ENCODE data around the gene FCAMR. TPM values are rescaled to one million over a fixed set of nuclear protein-coding genes. Genes with fewer than 3 reads are reported as not detected.

FCAMR gene
- total and polyA plus RNA-seq, 2 experiments from 2014 or later, result not detected

DNA sequence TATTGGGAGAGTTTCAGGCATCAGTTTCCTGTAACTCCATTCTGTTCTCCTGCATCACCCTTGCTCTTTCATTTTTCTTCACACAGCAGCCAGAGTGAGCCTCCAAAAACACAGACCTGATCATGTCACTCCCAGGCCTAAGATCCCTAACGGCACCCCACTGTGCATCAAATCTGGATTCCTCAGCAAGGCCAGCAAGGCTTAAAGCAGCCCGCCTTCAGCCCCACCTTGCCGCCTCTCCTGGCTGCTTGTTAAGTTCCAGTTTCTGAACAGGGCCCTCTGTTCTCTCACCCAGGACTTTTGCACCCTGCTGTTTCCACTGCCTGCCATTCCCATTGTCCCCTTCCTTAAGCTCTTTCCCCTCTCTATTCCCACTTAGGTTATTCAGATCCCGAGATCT is 33.0 kb upstream of the FCAMR start:
- TF ChIP-seq, protein P1, sequence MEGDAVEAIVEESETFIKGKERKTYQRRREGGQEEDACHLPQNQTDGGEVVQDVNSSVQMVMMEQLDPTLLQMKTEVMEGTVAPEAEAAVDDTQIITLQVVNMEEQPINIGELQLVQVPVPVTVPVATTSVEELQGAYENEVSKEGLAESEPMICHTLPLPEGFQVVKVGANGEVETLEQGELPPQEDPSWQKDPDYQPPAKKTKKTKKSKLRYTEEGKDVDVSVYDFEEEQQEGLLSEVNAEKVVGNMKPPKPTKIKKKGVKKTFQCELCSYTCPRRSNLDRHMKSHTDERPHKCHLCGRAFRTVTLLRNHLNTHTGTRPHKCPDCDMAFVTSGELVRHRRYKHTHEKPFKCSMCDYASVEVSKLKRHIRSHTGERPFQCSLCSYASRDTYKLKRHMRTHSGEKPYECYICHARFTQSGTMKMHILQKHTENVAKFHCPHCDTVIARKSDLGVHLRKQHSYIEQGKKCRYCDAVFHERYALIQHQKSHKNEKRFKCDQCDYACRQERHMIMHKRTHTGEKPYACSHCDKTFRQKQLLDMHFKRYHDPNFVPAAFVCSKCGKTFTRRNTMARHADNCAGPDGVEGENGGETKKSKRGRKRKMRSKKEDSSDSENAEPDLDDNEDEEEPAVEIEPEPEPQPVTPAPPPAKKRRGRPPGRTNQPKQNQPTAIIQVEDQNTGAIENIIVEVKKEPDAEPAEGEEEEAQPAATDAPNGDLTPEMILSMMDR (IDR thresholded peaks at IDR 0.05; ENCODE audit: low read depth, low read length), result no peak
- DNase-seq (ENCODE audit: low read depth in 1 of 2, low spot score in 1 of 2), result no peak
- Histone ChIP-seq H3K9me3 (ENCODE audit: low read depth) (no peaks in the 10 kb centered on the region), H3K36me3 (no peaks in the 10 kb centered on the region), H3K4me1 (ENCODE audit: low read depth) (no peaks in the 10 kb centered on the region), H3K4me3 (no peak overlapping the region), H3K27me3 (no peaks in the 10 kb centered on the region), H3K27ac (no peak overlapping the region)

DNA sequence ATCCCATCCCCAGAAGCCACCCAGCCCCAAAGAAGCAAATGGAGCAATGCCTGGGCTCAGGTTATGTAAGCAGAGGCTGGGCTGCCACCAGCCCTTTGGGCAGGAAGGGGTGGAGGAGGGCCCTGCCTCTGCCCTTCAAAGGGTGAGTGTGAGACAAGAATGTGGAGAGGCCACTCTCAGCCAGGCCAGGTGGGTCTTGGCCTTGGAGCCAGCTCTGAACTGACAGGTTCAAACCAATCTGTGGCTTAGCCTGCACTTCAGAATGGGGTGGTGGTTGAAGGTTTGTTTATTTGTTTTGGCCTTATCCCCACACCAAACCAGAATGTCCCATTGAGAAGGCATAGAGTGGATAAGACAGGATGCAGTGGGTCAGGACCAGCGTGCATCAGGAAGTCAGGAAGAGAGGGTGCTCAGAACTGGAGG is 32.5 kb upstream of the FCAMR start:
- TF ChIP-seq, protein P1 (IDR thresholded peaks at IDR 0.05; ENCODE audit: low read depth, low read length), result no peak
- H3K4me3 ChIP-seq, result no peak overlapping the region
- no peaks in the 10 kb centered on the region for H3K36me3 ChIP-seq
- no peaks in the 10 kb centered on the region for H3K9me3 ChIP-seq (ENCODE audit: low read depth)
- no peaks in the 10 kb centered on the region for H3K4me1 ChIP-seq (ENCODE audit: low read depth)
- DNase-seq (ENCODE audit: low read depth in 1 of 2, low spot score in 1 of 2), result peak in 1 of 2 donors; percentile 20
- H3K27ac ChIP-seq, result no peak overlapping the region
- no peaks in the 10 kb centered on the region for H3K27me3 ChIP-seq

DNA sequence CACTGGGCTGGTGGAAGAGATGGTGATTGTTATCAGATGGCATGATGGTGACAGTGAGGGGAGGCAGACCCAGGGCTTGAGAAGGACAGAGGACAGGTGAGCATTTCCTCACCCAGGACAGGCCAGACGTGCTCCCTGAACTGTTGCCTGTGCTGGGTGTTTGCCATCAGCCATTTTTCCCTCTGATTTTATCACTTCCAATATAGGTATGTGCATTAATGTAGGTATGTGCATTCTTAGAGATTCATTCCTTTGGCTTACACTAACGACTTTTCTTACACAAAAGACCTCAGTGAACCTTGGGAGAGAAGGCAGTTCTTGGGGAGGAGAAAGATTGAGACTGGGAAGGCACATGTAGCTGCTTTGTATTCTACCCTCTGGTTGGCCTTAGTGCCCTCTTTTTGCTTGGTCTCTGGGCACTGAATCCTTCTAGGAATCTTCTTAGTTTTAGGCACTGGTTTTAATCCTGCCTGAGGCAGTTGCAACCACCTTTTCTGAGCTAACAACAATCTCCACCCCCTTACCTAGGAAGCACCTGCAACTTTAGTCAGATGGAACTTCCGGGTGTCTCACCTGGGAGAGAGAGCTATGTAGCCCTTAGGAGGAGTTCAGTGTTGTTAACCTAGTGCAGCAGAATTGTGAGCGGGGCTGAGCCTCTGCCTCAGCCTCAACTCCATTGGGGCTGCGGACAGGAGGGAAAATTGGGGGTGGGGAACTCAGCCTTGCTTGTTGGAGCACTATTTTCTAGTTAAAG is 31.4 kb upstream of the FCAMR start:
- Histone ChIP-seq H3K27me3 (no peaks in the 10 kb centered on the region), H3K27ac (no peak overlapping the region), H3K36me3 (no peaks in the 10 kb centered on the region), H3K4me1 (ENCODE audit: low read depth) (no peaks in the 10 kb centered on the region), H3K9me3 (ENCODE audit: low read depth) (no peaks in the 10 kb centered on the region), H3K4me3 (no peak overlapping the region)
- TF ChIP-seq, protein P1 (IDR thresholded peaks at IDR 0.05; ENCODE audit: low read depth, low read length), result no peak
- DNase-seq (ENCODE audit: low read depth in 1 of 2, low spot score in 1 of 2), result no peak

DNA sequence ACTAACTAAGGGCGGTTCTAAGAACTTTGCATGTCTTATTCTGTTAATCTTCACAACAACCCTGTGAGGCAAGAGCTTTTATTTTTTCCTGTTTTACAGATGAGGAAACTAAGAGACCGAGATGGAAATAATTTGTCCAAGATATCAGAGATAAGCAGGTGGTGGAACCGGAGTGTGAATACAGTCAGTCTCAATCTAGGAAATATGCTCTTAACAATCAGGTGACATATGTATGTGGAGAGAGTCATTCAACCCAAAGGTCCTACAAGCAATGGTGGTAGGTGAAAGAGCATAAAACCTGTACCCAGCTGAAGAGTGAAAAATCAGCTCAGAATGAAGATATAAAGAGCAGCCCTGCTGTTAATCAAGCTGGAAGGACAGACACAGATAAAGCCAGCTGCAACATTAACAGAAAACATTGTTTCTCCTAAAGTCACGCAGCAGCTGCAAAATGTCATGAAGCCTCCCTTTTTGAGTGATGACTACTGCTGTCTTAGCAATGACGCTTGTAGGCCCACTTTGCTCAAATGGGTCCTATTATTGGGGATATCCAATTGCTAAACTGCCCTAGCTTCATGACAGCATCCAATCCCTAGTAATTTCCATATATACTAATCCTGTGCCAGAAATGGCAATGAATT is 30.5 kb upstream of the FCAMR start:
- TF ChIP-seq, protein P1 (IDR thresholded peaks at IDR 0.05; ENCODE audit: low read depth, low read length), result no peak
- Histone ChIP-seq H3K36me3 (no peaks in the 10 kb centered on the region), H3K4me1 (ENCODE audit: low read depth) (no peaks in the 10 kb centered on the region), H3K9me3 (ENCODE audit: low read depth) (no peaks in the 10 kb centered on the region), H3K27ac (no peak overlapping the region), H3K27me3 (no peaks in the 10 kb centered on the region), H3K4me3 (no peak overlapping the region)
- no peak for DNase-seq (ENCODE audit: low read depth in 1 of 2, low spot score in 1 of 2)

DNA sequence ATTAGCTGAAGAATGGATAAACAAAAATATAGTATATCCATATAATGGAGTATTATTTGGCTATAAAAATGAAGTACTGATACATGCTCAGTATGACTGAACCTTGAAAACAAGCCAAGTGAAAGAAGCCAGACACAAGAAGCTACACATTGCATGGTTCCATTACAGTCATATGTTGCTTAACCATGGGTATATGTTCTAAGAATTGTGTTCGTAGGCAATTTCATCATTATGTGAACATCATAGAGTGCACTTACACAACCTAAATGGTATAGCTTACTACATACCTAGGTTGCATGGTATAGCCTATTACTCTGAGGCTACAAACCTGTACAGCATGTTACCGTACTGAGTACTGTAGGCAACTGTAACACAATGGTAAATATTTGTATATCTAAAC is 28.6 kb upstream of the FCAMR start:
- H3K36me3 ChIP-seq, result no peaks in the 10 kb centered on the region
- H3K27me3 ChIP-seq, result no peaks in the 10 kb centered on the region
- H3K9me3 ChIP-seq (ENCODE audit: low read depth), result no peaks in the 10 kb centered on the region
- no peak overlapping the region for H3K27ac ChIP-seq
- no peak overlapping the region for H3K4me3 ChIP-seq
- DNase-seq (ENCODE audit: low read depth in 1 of 2, low spot score in 1 of 2), result no peak
- H3K4me1 ChIP-seq (ENCODE audit: low read depth), result no peaks in the 10 kb centered on the region
- TF ChIP-seq, protein P1 (IDR thresholded peaks at IDR 0.05; ENCODE audit: low read depth, low read length), result no peak

All from cardiac muscle cell (in vitro differentiated cells and primary cell).